Epithelial cell of proximal tubule (primary cell): ENCODE data around the gene WNT5A. TPM values are rescaled to one million over a fixed set of nuclear protein-coding genes. Genes with fewer than 3 reads are reported as not detected.

ENCODE experiments used
- DNase-seq: peaks from one replicate; pipeline ENCODE4 v3.0.0-alpha.2; 2011; ENCODE audit warnings: low read depth
- H3K4me3 ChIP-seq: 2 replicates; pipeline ENCODE4 v1.5.1; 2011; ENCODE audit warnings: low read depth, mild to moderate bottlenecking, low read length
- total RNA-seq: library from RNA; depleted of rRNA; stranded (reverse); fragments of >200 nt; gene quantifications from 2 replicates; pipeline ENCODE4 v1.2.3, GENCODE V29; 2015
- TF ChIP-seq, protein P1 (sequence below): conservative IDR thresholded peaks from 2 replicates; pipeline ENCODE4 v1.5.1; 2012; ENCODE audit warnings: low read depth, mild to moderate bottlenecking, low read length

Gene WNT5A
- total RNA-seq, 1 donor from 2014 or later, result 4.4 TPM

DNA sequence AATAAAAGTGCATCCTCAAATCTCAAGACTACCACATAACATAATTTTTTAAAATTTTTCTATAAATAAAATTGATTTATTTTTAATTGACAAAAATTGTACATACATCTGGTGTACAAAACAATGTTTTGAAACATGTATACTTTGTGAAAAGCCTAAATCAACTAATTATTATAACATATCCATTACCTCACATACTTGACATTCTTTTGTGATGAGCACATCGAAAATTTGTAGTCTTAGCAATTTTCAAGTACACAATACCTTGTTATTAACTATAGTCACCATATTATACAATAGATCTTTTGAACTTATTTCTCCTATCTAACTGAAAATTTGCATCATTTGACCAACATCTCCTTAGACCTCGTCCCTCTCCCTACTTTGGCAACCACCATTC lies 7.9 kb upstream of the WNT5A start:
- TF ChIP-seq, protein P1, sequence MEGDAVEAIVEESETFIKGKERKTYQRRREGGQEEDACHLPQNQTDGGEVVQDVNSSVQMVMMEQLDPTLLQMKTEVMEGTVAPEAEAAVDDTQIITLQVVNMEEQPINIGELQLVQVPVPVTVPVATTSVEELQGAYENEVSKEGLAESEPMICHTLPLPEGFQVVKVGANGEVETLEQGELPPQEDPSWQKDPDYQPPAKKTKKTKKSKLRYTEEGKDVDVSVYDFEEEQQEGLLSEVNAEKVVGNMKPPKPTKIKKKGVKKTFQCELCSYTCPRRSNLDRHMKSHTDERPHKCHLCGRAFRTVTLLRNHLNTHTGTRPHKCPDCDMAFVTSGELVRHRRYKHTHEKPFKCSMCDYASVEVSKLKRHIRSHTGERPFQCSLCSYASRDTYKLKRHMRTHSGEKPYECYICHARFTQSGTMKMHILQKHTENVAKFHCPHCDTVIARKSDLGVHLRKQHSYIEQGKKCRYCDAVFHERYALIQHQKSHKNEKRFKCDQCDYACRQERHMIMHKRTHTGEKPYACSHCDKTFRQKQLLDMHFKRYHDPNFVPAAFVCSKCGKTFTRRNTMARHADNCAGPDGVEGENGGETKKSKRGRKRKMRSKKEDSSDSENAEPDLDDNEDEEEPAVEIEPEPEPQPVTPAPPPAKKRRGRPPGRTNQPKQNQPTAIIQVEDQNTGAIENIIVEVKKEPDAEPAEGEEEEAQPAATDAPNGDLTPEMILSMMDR, result no peak
- DNase-seq, result no peak
- H3K4me3 ChIP-seq, result no peak overlapping the region

DNA sequence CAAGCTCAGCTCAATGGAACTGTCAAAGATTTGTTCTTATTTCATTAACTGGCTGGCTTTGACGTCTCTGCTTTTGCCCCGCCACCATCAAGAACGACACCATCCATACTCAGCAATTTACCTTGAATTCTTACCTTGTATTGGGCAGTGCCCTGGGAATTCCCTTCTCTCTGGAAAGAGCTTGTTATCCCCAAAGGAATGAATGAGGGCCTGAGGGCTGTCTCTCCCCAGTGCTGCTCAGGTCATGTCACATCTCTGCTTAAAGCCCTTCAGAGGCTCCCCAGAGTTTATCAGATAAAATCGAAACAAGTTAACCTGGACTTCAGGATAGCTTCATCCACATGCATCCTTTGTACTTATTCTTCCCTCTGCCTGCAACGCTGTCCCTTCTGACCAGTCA lies 5.9 kb upstream of the WNT5A start:
- H3K4me3 ChIP-seq, result no peak overlapping the region
- DNase-seq, result no peak
- TF ChIP-seq, protein P1, result no peak

DNA sequence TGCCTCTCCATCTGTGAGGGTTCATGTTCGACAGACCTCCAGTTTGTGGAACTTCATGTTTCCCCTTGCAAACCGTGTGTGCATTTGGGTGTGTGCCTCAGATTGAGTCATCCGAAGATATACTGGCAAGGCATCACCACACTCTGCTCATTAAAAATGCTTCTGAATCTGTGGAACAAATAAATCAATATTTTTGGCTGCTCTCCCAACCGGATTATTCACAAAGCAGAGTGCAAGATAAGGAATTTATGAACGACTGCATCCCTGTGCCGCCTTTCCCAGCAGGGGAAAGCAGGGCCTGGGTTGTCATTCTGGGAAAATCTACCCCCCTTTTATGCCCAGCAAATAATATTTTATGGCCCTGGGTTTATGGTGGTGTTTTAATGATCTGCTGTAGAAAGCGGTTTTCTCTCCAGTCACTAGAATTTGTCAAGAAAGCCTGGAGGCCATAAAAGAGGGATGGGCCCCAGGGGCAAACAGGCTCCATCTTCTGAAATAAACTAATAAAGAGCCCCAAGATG lies 4.2 kb upstream of the WNT5A start:
- DNase-seq, result no peak
- TF ChIP-seq, protein P1, result no peak

DNA sequence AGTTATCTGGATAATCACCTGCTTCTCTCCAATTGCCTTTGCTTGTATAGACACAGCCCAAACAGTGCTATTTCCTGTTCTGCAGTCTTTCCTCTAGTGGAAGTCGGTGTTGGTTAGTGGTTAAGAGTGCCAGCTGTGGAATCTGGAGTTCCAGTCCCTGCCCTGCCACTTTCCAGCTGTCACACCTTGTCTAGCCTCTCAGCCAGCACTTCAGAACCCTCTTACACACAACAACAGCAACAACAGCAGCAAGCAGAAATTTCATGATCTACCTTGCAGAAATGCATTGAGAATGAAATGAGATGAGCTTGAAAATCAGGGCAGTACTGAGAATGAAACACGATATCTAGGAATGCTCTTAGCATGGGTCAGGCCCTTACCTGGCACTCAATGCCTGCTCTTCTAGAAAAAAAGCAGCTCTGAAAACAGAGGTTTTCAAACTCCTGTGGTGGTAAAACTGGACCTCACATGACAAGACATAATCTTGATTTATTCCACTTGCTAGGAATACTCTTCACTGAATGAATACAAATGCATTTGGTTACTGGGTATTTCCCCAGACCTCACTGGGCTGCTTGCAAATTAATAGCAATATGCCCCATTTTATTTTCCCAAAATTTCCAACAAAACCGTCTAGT lies 3.3 kb upstream of the WNT5A start:
- no peak for DNase-seq
- TF ChIP-seq, protein P1, result no peak
- no peak overlapping the region for H3K4me3 ChIP-seq

More for the DNA sequence above, 4.2 kb upstream of the WNT5A start:
- no peak overlapping the region for H3K4me3 ChIP-seq

DNA sequence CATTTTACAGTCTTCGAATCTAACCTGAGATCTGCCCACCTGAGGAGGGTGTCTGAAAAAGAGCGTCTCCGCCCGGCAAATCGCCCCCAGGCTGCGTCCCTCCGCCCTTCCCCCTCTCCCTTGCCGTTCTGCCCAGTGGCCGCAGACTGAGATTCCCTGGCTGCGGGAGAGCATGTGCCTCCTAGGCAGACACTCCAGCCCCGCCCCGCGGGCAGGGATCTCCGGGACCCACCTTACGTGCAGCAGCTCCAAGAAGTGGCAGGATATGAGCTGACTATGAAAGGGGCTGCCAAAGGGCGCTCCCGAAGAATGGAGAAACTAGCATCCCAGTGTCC lies 2.7 kb upstream of the WNT5A start:
- H3K4me3 ChIP-seq, result peak overlapping the region; percentile 87
- TF ChIP-seq, protein P1, result no peak
- no peak for DNase-seq

DNA sequence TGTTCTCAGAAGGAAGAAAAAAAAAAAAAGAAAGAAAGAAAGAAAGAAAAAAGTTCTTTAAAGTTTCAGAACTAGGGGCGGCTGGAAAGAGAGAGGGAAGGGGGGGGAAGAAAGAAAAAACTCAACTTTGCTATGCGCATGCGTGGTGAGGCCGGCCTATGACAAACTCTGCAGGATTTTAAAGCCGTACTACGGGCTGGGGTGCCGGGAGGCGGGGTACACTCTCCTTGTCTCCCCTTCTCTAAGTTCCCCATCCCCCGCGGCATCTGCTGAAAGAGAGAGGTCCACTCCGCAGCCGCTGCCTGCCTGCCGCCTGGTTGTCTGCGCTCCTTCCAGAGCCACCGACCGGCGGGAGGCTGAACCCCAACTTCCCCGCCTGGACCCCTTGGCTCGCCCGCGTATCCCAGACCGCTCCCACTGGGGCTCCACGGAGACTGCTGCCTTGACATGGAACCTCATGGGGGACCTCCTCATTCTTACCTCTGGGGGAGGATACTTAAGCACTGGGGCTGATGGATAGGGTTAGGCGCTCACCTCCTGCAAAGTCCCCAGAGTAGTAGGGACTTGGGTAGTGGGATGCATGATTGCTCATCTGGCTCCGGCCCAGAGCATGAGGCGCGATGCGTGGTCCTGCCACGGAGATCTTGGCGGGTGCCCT lies 1.4 kb upstream of the WNT5A start:
- DNase-seq, result no peak
- peak overlapping the region; percentile 87 for H3K4me3 ChIP-seq
- TF ChIP-seq, protein P1, result no peak
